Ishikawa (cell line): ENCODE measurements around the gene RNF2.

Source experiments
- CEBPB ChIP-seq: IDR thresholded peaks from 2 replicates; pipeline ENCODE4 v1.6.1; 2012
- CREB1 ChIP-seq: IDR thresholded peaks from 2 replicates; pipeline ENCODE4 v1.6.1; 2012; ENCODE audit warnings: low read depth
- EGR1 ChIP-seq: IDR thresholded peaks from 2 replicates; pipeline ENCODE4 v1.6.1; 2012
- EP300 ChIP-seq: IDR thresholded peaks from 2 replicates; pipeline ENCODE4 v1.6.1; 2012; ENCODE audit warnings: borderline replicate concordance
- FOXM1 ChIP-seq: IDR thresholded peaks from 2 replicates; pipeline ENCODE4 v1.6.1; 2012; ENCODE audit warnings: low read depth, borderline replicate concordance
- NFIC ChIP-seq: IDR thresholded peaks from 2 replicates; pipeline ENCODE4 v1.6.1; 2012
- RAD21 ChIP-seq: IDR thresholded peaks from 2 replicates; pipeline ENCODE4 v1.6.1; 2012; ENCODE audit warnings: low read depth
- REST ChIP-seq: IDR thresholded peaks from 2 replicates; pipeline ENCODE4 v1.6.1; 2012; ENCODE audit warnings: low read depth, mild to moderate bottlenecking
- TAF1 ChIP-seq: IDR thresholded peaks from 2 replicates; pipeline ENCODE4 v1.6.1; 2012; ENCODE audit warnings: low read depth, mild to moderate bottlenecking
- TCF12 ChIP-seq: IDR thresholded peaks from 2 replicates; pipeline ENCODE4 v1.6.1; 2012; ENCODE audit warnings: low read depth
- TEAD4 ChIP-seq: IDR thresholded peaks from 2 replicates; pipeline ENCODE4 v1.6.1; 2012
- USF1 ChIP-seq: IDR thresholded peaks from 2 replicates; pipeline ENCODE4 v1.6.1; 2012
- YY1 ChIP-seq: IDR thresholded peaks from 2 replicates; pipeline ENCODE4 v1.6.1; 2012; ENCODE audit warnings: low read depth
- ZBTB7A ChIP-seq: IDR thresholded peaks from 2 replicates; pipeline ENCODE4 v1.6.1; 2012; ENCODE audit warnings: low read depth
- TF ChIP-seq, protein P1 (sequence below): IDR thresholded peaks from 2 replicates; pipeline ENCODE4 v1.6.1; 2012

RNF2 gene

DNA sequence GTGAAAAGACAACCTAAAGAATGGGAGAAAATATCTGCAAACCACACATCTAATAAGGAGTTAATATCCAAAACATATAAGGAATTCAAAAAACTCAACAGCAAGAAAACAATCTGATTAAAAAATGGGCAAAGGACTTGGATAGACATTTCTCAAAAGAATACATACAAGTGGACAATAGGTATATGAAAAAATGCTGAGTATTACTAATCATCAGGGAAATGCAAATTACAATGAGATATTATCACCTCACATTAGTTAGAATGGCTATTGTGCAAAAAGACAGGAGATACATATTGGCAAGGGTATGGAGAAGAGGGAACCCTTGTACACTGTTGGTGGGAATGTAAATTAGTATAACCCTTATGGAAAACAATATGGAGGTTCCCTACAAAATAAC, 66.5 kb downstream of the RNF2 start:
- TF ChIP-seq TAF1 (no peak), EP300 (no peak), USF1 (no peak), TEAD4 (no peak), REST (no peak), CREB1 (no peak), CEBPB (no peak), TCF12 (no peak), EGR1 (no peak), RAD21 (no peak), ZBTB7A (no peak), FOXM1 (no peak), YY1 (no peak), NFIC (no peak)
- TF ChIP-seq, protein P1, sequence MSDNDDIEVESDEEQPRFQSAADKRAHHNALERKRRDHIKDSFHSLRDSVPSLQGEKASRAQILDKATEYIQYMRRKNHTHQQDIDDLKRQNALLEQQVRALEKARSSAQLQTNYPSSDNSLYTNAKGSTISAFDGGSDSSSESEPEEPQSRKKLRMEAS: no peak

GRCh38 chr1:185112356-185112755, 67.0 kb downstream of the RNF2 start:
- TF ChIP-seq EGR1: no peak
- no peak for TF ChIP-seq ZBTB7A
- TF ChIP-seq RAD21: no peak
- TF ChIP-seq USF1: no peak
- no peak for TF ChIP-seq TAF1
- no peak for TF ChIP-seq NFIC
- no peak for TF ChIP-seq REST
- no peak for TF ChIP-seq CREB1
- TF ChIP-seq CEBPB: no peak

GRCh38 chr1:185129708-185130107, 84.3 kb downstream of the RNF2 start:
- no peak for TF ChIP-seq EGR1
- TF ChIP-seq TEAD4: no peak
- TF ChIP-seq CEBPB: no peak
- TF ChIP-seq ZBTB7A: no peak
- TF ChIP-seq, protein P1: no peak

GRCh38 chr1:185132534-185132933, 87.2 kb downstream of the RNF2 start:
- TF ChIP-seq RAD21: no peak
- no peak for TF ChIP-seq TEAD4
- no peak for TF ChIP-seq TAF1
- no peak for TF ChIP-seq USF1
- no peak for TF ChIP-seq EP300
- TF ChIP-seq TCF12: no peak
- TF ChIP-seq, protein P1: no peak
- TF ChIP-seq FOXM1: no peak
- no peak for TF ChIP-seq EGR1
- TF ChIP-seq YY1: no peak
- TF ChIP-seq CEBPB: no peak
- no peak for TF ChIP-seq CREB1
- no peak for TF ChIP-seq ZBTB7A

DNA sequence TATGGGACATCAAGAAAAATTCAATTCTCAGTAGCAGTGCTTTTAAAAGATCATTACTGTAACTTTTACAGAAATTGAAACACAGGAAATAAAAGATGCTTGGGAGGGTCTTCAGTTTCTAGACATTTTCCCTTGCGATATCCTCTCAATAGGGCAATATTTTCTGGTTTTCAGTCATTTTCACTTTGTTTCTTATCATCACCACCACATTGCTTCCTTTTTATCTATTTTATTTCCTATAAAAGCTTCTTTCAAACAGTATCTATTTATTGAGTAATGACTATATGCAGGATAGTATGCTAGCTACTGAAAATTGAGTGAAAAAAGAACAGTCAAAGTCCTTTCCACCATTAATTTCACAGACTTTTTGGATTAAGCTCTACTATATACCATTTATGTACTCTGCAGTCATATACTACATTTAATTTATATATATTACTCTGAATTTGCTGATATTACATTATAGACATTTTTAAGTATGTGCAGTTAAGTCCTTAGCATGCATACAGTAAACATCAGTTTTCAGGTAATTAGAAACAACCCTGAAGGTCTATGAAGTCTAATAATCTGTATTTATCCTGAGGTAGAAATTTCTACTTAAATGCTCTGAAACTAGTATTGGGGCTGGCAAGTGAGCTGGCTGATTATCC, 92.7 kb downstream of the RNF2 start:
- TF ChIP-seq CREB1 (no peak), YY1 (no peak)

- TF ChIP-seq, protein P1: no peak
- TF ChIP-seq YY1: no peak
- TF ChIP-seq NFIC: no peak
- TF ChIP-seq USF1: no peak
- TF ChIP-seq CREB1: no peak
- no peak for TF ChIP-seq RAD21
- no peak for TF ChIP-seq CEBPB
- TF ChIP-seq ZBTB7A: no peak
These were observed 93.9 kb downstream of the RNF2 start for GRCh38 chr1:185139246-185139645.
